GM19468 (cell line): Measurements from ENCODE around the gene NRG2.

Experiments used
- ATAC-seq: cut with Tn5 transposase; IDR thresholded peaks from one replicate; pipeline ENCODE4 v1.9.1; 2021; ENCODE audit warnings: mild to moderate bottlenecking, moderate library complexity, moderate number of reproducible peaks; ENCODE audit not compliant: unreplicated experiment; ENCODE audit errors: extremely low read depth

NRG2 gene

GRCh38 chr5:139911425-139912120 lies 131.5 kb downstream of the NRG2 start:
- no peak for ATAC-seq

- no peak for ATAC-seq
Measured at GRCh38 chr5:139910901-139911300, 132.2 kb downstream of the NRG2 start.

GRCh38 chr5:139910036-139910435 lies 133.1 kb downstream of the NRG2 start:
- ATAC-seq: no peak

- no peak for ATAC-seq
Measured at GRCh38 chr5:139908749-139909148, 134.3 kb downstream of the NRG2 start.

GRCh38 chr5:139906661-139907060 lies 136.4 kb downstream of the NRG2 start:
- no peak for ATAC-seq

GRCh38 chr5:139904816-139905661 lies 138.1 kb downstream of the NRG2 start:
- ATAC-seq: no peak

- no peak for ATAC-seq
Measured at GRCh38 chr5:139904566-139904815, 138.6 kb downstream of the NRG2 start.

- ATAC-seq: no peak
Measured at GRCh38 chr5:139903795-139904565, 139.1 kb downstream of the NRG2 start.

- ATAC-seq: no peak
Measured at GRCh38 chr5:139903450-139903794, 139.7 kb downstream of the NRG2 start.

- no peak for ATAC-seq
Measured at GRCh38 chr5:139901986-139902385, 141.1 kb downstream of the NRG2 start.

- ATAC-seq: no peak
Measured at GRCh38 chr5:139901251-139901575, 141.9 kb downstream of the NRG2 start.

GRCh38 chr5:139900546-139901250 lies 142.4 kb downstream of the NRG2 start:
- no peak for ATAC-seq

- ATAC-seq: no peak
Measured at GRCh38 chr5:139898981-139899380, 144.1 kb downstream of the NRG2 start.

- no peak for ATAC-seq
Measured at GRCh38 chr5:139897982-139898381, 145.1 kb downstream of the NRG2 start.

GRCh38 chr5:139897342-139897741 lies 145.8 kb downstream of the NRG2 start:
- no peak for ATAC-seq

GRCh38 chr5:139896718-139897117 lies 146.4 kb downstream of the NRG2 start:
- ATAC-seq: no peak

GRCh38 chr5:139895647-139896046 lies 147.5 kb downstream of the NRG2 start:
- no peak for ATAC-seq

GRCh38 chr5:139895046-139895445 lies 148.1 kb downstream of the NRG2 start:
- no peak for ATAC-seq

- ATAC-seq: no peak
Measured at GRCh38 chr5:139893873-139894272, 149.2 kb downstream of the NRG2 start.

- no peak for ATAC-seq
Measured at GRCh38 chr5:139889410-139889809, 153.7 kb downstream of the NRG2 start.

GRCh38 chr5:139888370-139888769 lies 154.7 kb downstream of the NRG2 start:
- no peak for ATAC-seq
